ENCODE results near the gene MPPED2.

DNA sequence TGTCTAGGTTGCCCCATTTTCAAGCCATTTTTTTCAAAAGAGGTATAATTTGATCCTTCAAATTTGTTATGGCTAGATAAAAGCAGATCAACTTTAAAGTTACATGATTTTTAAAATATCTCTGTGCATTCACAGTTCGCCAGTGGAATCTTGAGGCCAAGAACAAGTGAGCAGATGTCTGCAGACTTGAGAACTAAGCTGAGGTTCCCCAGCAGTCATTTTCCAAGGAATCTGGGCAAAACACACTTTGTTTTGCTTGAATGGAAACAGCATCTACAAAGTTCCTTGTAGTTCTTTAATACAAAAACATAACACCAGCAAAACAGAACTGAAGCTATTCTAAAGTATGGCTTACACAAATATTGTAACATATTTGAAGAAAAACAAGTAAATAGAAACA, 7.7 kb downstream of the MPPED2 start:
- TF ChIP-seq, protein P1, sequence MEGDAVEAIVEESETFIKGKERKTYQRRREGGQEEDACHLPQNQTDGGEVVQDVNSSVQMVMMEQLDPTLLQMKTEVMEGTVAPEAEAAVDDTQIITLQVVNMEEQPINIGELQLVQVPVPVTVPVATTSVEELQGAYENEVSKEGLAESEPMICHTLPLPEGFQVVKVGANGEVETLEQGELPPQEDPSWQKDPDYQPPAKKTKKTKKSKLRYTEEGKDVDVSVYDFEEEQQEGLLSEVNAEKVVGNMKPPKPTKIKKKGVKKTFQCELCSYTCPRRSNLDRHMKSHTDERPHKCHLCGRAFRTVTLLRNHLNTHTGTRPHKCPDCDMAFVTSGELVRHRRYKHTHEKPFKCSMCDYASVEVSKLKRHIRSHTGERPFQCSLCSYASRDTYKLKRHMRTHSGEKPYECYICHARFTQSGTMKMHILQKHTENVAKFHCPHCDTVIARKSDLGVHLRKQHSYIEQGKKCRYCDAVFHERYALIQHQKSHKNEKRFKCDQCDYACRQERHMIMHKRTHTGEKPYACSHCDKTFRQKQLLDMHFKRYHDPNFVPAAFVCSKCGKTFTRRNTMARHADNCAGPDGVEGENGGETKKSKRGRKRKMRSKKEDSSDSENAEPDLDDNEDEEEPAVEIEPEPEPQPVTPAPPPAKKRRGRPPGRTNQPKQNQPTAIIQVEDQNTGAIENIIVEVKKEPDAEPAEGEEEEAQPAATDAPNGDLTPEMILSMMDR (IDR thresholded peaks at IDR 0.05; ENCODE audit: borderline replicate concordance, extremely low read depth, low read length, poor library complexity, severe bottlenecking) = no peak
- no peak for TF ChIP-seq EZH2 (IDR thresholded peaks at IDR 0.05; ENCODE audit: borderline replicate concordance, low read depth, low read length, severe bottlenecking)

All from DND-41 (cell line).